ENCODE measurements around the gene HEATR5A.

Gene HEATR5A

DNA sequence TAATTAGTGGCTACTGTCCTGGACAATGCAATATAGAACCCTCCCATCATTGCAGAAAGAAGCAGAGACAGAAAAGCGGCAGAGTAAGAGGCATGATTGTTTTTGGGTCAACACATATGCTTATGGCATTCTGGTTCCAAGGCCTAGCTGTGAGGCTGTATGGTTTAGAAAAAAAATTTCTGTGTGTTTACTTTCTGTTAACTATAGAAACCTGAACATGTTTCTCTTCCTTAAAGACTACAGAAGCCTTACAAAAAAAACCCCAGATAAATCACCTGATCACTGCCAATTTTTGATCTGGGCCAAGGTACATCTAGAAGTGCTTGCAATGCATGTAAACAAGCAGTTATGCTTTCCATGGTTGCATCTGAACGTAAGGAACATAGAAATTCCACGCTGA, 112.7 kb downstream of the HEATR5A start:
- no peak overlapping the region for H3K4me3 ChIP-seq (ENCODE audit: low read depth, low read length)
- TF ChIP-seq, protein P1, sequence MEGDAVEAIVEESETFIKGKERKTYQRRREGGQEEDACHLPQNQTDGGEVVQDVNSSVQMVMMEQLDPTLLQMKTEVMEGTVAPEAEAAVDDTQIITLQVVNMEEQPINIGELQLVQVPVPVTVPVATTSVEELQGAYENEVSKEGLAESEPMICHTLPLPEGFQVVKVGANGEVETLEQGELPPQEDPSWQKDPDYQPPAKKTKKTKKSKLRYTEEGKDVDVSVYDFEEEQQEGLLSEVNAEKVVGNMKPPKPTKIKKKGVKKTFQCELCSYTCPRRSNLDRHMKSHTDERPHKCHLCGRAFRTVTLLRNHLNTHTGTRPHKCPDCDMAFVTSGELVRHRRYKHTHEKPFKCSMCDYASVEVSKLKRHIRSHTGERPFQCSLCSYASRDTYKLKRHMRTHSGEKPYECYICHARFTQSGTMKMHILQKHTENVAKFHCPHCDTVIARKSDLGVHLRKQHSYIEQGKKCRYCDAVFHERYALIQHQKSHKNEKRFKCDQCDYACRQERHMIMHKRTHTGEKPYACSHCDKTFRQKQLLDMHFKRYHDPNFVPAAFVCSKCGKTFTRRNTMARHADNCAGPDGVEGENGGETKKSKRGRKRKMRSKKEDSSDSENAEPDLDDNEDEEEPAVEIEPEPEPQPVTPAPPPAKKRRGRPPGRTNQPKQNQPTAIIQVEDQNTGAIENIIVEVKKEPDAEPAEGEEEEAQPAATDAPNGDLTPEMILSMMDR (IDR thresholded peaks at IDR 0.05; ENCODE audit: low read depth, low read length): no peak
- TF ChIP-seq, protein P2, sequence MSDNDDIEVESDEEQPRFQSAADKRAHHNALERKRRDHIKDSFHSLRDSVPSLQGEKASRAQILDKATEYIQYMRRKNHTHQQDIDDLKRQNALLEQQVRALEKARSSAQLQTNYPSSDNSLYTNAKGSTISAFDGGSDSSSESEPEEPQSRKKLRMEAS (IDR thresholded peaks at IDR 0.05; ENCODE audit: low read depth, low read length): no peak
- no peak for TF ChIP-seq POLR2A (IDR thresholded peaks at IDR 0.05; ENCODE audit: extremely low read depth, insufficient read length)
- TF ChIP-seq MYC (IDR thresholded peaks at IDR 0.05; ENCODE audit: low read depth, low read length): no peak
- DNase-seq (ENCODE audit: low read depth): no peak

DNA sequence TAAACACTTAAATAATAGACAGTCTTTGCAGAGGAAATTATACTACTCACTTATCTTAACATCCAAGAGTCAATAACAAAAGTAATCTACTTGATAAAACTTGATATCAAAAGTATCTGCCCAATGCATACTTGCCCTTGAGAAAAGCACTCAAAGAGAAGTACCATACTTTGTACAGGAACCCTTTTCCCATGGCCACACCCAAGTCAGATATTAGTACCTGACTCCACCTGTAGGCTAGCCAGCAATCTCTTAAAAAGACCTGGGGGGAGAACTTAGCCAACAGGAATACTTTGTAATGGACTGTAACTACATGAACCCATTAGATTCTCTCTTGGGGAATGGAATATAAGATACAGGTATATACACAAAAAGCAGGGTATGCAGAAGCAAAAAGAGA, 113.2 kb downstream of the HEATR5A start:
- DNase-seq (ENCODE audit: low read depth): no peak
- TF ChIP-seq, protein P1 (IDR thresholded peaks at IDR 0.05; ENCODE audit: low read depth, low read length): no peak
- no peak for TF ChIP-seq POLR2A (IDR thresholded peaks at IDR 0.05; ENCODE audit: extremely low read depth, insufficient read length)
- TF ChIP-seq, protein P2 (IDR thresholded peaks at IDR 0.05; ENCODE audit: low read depth, low read length): no peak
- TF ChIP-seq MYC (IDR thresholded peaks at IDR 0.05; ENCODE audit: low read depth, low read length): no peak
- H3K4me3 ChIP-seq (ENCODE audit: low read depth, low read length): no peak overlapping the region

DNA sequence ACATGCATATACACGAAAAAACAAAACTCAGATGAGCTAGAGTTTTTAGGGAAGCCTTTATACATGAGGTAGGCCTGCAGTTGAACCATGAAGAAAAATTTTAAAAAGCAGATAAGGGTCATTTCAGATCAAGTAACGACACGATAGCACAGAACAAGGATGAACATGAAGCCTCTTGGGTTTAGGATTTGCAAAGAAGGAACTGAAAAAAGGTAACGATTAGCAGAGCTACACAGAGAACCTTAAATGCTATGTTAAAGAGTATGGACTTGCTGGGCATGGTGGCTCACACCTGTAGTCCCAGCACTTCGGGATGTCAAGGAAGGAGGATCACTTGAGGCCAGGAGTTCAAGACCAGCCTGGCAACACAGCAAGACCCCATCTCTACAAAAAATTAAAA, 116.7 kb downstream of the HEATR5A start:
- no peak for TF ChIP-seq POLR2A (IDR thresholded peaks at IDR 0.05; ENCODE audit: extremely low read depth, insufficient read length)
- TF ChIP-seq, protein P1 (IDR thresholded peaks at IDR 0.05; ENCODE audit: low read depth, low read length): no peak
- TF ChIP-seq MYC (IDR thresholded peaks at IDR 0.05; ENCODE audit: low read depth, low read length): no peak
- TF ChIP-seq, protein P2 (IDR thresholded peaks at IDR 0.05; ENCODE audit: low read depth, low read length): no peak

DNA sequence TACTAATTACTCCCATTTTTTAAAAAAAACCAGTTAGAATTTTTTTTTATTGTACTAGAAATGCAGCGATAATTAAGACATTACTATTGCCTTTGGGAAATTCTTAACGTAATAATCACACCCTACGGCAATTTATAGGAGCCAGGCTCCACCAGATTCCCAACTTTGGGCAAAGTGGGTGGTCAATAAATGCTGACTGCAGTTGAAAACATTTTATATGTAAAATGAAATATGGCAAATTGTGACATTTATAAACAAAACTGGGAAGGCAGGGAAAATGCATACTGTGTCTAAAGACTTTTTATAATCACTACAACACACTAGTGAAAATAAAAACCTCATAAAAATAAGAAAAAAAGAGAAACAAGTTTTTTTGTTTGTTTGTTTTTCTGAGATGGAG, 119.5 kb downstream of the HEATR5A start:
- H3K4me3 ChIP-seq (ENCODE audit: low read depth, low read length): no peak overlapping the region
- TF ChIP-seq MYC (IDR thresholded peaks at IDR 0.05; ENCODE audit: low read depth, low read length) (no peak), POLR2A (IDR thresholded peaks at IDR 0.05; ENCODE audit: extremely low read depth, insufficient read length) (no peak)
- TF ChIP-seq, protein P2 (IDR thresholded peaks at IDR 0.05; ENCODE audit: low read depth, low read length): no peak
- TF ChIP-seq, protein P1 (IDR thresholded peaks at IDR 0.05; ENCODE audit: low read depth, low read length): no peak
- DNase-seq (ENCODE audit: low read depth): no peak

More for the DNA sequence above, 116.7 kb downstream of the HEATR5A start:
- DNase-seq (ENCODE audit: low read depth): no peak
- H3K4me3 ChIP-seq (ENCODE audit: low read depth, low read length): no peak overlapping the region

DNA sequence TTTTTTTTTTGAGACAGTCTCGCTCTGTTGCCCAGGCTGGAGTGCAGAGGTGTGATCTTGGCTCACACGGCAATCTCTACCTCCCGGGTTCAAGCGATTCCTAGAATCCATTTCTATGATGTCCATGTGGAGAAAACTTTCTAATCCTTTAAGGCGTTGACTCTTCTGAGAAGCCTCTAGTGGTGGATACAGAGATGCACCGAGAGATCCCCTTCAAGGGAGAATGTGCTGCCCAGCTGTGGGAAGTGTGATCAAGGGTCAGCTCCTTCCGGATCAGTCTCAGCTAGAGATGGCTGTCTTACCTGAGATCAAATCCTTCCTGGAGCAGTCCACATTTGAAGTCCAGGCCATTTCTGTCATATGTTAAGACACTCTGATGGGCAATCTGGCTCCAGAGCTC, 120.1 kb downstream of the HEATR5A start:
- H3K4me3 ChIP-seq (ENCODE audit: low read depth, low read length): no peak overlapping the region
- DNase-seq (ENCODE audit: low read depth): no peak
- no peak for TF ChIP-seq MYC (IDR thresholded peaks at IDR 0.05; ENCODE audit: low read depth, low read length)
- TF ChIP-seq, protein P1 (IDR thresholded peaks at IDR 0.05; ENCODE audit: low read depth, low read length): no peak
- TF ChIP-seq, protein P2 (IDR thresholded peaks at IDR 0.05; ENCODE audit: low read depth, low read length): no peak
- TF ChIP-seq POLR2A (IDR thresholded peaks at IDR 0.05; ENCODE audit: extremely low read depth, insufficient read length): no peak

All from NB4 (cell line).